Activated naive CD4-positive, alpha-beta T cell (primary cell): ENCODE results near the gene ZMYND8.

ENCODE experiments used
- DNase-seq, 4 experiments: peaks; one replicate each; lab custom pipeline; 2025; lab: John Stamatoyannopoulos, UW

ZMYND8 gene

GRCh38 chr20:47332381-47333206 is 23.9 kb downstream of the ZMYND8 start:
- no peak for DNase-seq

- DNase-seq, result no peak
Measured at GRCh38 chr20:47330933-47331708, 25.4 kb downstream of the ZMYND8 start.

DNA sequence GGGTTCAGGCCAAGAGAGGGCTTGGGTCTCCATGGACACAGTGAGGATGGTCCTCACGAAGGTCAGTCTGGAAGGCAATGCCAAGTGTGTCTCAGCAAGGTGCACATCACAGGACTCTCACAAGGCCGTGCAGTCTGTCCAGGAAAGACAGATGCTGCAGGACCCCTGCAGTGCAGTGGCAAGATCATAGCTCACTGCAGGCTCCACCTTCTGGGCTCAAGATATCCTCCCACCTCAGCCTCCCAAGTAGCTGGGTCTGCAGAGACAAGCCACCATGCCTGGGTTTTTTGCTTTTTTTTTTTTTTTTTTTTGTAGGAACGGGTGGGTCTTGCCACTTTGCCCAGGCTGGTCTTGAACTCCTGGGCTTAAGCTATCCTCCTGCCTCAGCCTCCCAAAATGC is 26.4 kb downstream of the ZMYND8 start:
- no peak for DNase-seq

- no peak for DNase-seq
Measured at GRCh38 chr20:47328129-47328528, 28.4 kb downstream of the ZMYND8 start.

GRCh38 chr20:47327711-47328110 is 28.8 kb downstream of the ZMYND8 start:
- no peak for DNase-seq

- DNase-seq, result no peak
Measured at GRCh38 chr20:47326658-47327268, 29.7 kb downstream of the ZMYND8 start.

DNA sequence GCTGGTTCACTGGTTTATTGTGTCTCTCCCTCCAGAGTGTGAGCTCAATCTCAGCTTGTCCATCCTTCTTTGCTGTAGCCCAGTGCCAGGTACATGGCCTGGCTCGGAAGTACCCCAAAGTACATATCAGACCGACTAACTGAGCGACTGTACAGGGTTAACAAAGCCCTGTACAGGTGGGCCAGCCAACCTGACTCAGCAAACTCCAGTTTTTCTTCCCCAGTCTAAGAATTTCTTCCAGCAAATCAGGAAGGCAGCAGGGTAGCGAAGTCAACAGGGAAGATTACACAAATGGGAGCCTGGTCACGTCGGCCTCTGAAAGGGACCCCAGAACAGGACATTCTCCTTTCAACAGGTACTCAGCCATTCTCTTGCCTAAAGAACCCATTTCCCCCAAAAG is 31.3 kb downstream of the ZMYND8 start:
- no peak for DNase-seq

GRCh38 chr20:47320990-47321805 is 35.3 kb downstream of the ZMYND8 start:
- no peak for DNase-seq

- DNase-seq, result no peak
Measured at GRCh38 chr20:47319517-47320252, 36.8 kb downstream of the ZMYND8 start.

- DNase-seq, result peak in 1 of 4 experiments; percentile 2
Measured at GRCh38 chr20:47318586-47319516, 37.6 kb downstream of the ZMYND8 start.

DNA sequence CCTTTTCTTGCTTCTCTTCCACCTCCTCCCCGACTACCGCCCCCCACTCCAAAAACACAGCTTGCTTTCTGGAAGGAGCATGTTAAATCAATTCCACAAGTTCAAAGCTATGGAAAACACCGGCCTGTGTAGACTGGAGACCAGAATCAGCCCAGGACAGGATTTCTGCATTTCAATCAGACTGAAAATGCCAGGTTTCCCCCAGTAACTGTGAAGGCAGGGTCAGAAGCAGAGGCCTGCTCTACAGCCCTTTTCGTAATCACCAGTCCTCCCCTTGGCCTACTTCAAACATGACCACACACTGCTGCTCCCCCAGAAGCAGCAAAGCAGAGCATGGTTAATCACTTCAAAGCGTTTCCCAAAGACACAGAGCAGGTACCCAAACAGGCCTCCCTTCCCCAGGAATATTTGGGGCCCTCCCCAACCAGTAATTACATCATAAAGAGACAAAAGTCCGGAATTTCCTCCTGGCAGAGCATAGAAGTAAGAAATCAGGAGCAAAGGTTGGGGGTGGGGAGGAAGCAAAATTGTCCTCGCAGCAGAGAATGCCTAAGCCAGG is 38.4 kb downstream of the ZMYND8 start:
- no peak for DNase-seq

DNA sequence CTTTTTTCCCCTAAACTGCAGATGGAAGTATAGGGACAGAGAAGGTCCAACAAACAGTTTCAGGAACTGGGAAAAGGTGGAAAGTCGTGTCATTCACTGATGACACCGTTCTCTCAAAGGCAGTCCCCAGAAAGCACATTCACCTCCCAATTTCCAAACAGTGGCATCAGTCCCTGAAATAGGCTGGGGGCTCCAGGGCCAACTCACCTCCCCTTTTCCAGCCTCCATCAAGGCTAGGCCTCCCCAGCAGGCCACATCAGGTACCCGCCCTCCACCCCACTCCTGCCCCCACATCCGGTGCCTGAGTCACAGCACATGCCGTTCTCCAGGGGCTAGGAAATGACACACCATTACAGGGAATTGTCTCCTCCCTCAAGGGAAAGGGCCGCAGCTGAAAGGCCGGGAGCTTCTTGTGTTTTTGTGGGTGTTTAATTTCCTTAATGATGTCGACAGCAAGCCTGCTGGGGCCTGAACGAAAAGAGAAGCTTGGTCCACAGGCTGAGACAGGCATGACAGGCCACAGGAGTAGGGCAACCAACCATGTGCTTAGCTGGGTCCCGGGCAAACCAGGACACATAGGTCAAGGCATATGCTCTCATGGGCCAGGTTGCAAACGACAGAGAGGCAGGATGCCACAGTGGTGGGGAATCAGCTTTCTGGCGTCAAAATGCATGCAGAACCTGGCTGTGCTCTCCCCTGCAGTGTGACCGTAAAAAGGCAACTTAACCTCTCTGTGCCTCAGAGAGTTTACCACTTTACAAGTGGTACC is 39.2 kb downstream of the ZMYND8 start:
- peak in 2 of 4 experiments; percentile 13 to 34 for DNase-seq

DNA sequence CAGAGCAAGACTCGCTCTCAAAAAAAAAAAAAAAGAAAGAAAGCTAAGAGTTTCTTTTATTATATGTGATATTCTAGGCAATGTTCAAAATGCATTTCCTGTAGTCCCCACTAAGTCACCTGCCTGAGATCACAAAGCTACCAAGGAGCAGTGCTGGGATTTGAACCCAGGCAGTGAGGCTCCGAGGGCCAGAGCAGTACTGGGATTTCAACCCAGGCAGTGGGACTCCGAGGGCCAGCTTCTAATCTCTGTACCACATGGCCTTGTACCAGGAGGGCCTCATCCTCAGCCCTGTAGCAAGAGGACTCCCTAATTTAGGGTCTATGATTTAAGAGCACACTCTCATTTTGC is 39.7 kb downstream of the ZMYND8 start:
- no peak for DNase-seq

DNA sequence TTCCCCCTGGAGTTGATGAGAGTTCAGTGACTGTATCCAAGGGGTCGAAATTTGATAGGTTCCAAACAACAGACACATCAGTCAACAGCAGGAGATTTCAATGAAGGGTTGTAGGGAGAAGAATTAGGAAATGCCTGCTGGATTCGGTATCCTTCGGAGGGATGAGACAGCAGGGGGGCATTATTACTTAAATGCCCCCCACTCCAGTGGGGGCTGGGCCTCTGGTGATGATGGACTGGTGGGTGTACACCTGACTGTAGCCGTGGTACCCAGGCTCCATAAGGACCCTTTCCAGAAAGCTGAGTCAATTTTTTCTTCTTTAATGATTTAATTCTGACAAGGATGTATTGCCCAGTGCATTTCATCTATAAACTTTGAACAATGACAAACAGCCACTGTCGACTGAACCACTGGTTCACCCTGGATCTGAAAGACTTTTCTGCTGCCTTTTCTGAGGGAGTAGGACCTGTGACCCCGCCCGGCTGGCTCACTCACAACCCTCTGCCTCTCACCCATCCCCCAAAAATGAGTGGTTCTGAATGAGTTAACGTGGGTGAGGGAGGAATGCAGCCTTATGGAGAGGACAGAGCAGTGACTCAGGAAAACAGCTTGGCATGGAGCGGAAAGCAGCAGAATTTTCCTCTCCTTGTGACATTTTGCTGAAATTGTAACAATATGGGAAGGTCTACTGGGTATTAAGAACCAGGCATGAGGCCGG is 41.0 kb downstream of the ZMYND8 start:
- no peak for DNase-seq

DNA sequence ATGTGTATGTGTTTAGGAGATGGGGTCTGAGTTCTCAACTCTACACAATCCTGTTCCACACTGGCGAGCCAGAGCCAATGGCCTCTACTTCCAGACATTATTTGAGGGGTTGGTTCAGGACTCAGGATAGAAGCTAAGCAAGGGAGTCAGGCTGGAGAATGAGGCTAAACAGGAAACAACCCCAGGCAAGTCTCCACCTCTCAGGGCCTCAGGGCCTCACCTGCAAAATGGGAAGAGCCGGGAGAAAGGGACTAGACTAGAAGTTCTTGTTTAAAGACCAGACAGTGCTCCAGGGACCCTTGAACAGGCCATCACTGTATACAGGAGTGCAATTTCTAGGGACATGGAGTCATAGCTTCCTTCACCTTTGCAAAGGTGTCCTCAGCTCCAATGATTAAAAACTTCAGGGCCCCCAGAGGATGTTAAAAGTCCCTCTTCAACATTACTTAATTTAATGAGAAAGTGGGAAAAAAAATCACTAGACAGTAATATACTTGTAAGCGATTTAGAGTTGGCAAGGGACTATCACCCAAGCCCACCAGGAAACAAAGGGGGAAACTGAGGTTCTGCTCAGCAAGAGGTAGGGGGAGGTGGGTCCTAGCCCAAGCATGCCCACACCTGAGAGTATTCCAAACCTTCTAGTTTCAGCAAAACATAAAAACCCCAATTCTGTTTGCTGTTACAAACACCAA is 41.7 kb downstream of the ZMYND8 start:
- no peak for DNase-seq

GRCh38 chr20:47311967-47312681 is 44.4 kb downstream of the ZMYND8 start:
- no peak for DNase-seq

- no peak for DNase-seq
Measured at GRCh38 chr20:47311211-47311610, 45.3 kb downstream of the ZMYND8 start.
